Endometrial microvascular endothelial cells (primary cell): ENCODE results near the gene IGF2R. TPM values are rescaled to one million over a fixed set of nuclear protein-coding genes. Genes with fewer than 3 reads are reported as not detected.
"Not testable (repeated sequence)": the region's sequence is repeated elsewhere in the genome, so short reads cannot be mapped to it uniquely, and the experiment has no call there.

Experiments
- in situ Hi-C: cut with HindIII; loops from 2 replicates; pipeline ENCODE4 v1.10.0; 2017; ENCODE audit warnings: low sequenced_read_pairs, low pct_unique_long_range_greater_than_20kb; ENCODE audit errors: inconsistent ontology term
- total RNA-seq: library from RNA; depleted of rRNA; stranded (reverse); fragments of >200 nt; gene quantifications from one replicate; pipeline ENCODE4 v1.2.3, GENCODE V29; 2015; ENCODE audit errors: inconsistent ontology term

Gene IGF2R, protein sequence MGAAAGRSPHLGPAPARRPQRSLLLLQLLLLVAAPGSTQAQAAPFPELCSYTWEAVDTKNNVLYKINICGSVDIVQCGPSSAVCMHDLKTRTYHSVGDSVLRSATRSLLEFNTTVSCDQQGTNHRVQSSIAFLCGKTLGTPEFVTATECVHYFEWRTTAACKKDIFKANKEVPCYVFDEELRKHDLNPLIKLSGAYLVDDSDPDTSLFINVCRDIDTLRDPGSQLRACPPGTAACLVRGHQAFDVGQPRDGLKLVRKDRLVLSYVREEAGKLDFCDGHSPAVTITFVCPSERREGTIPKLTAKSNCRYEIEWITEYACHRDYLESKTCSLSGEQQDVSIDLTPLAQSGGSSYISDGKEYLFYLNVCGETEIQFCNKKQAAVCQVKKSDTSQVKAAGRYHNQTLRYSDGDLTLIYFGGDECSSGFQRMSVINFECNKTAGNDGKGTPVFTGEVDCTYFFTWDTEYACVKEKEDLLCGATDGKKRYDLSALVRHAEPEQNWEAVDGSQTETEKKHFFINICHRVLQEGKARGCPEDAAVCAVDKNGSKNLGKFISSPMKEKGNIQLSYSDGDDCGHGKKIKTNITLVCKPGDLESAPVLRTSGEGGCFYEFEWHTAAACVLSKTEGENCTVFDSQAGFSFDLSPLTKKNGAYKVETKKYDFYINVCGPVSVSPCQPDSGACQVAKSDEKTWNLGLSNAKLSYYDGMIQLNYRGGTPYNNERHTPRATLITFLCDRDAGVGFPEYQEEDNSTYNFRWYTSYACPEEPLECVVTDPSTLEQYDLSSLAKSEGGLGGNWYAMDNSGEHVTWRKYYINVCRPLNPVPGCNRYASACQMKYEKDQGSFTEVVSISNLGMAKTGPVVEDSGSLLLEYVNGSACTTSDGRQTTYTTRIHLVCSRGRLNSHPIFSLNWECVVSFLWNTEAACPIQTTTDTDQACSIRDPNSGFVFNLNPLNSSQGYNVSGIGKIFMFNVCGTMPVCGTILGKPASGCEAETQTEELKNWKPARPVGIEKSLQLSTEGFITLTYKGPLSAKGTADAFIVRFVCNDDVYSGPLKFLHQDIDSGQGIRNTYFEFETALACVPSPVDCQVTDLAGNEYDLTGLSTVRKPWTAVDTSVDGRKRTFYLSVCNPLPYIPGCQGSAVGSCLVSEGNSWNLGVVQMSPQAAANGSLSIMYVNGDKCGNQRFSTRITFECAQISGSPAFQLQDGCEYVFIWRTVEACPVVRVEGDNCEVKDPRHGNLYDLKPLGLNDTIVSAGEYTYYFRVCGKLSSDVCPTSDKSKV (N-terminal part only)
- 23.5 TPM for total RNA-seq

DNA sequence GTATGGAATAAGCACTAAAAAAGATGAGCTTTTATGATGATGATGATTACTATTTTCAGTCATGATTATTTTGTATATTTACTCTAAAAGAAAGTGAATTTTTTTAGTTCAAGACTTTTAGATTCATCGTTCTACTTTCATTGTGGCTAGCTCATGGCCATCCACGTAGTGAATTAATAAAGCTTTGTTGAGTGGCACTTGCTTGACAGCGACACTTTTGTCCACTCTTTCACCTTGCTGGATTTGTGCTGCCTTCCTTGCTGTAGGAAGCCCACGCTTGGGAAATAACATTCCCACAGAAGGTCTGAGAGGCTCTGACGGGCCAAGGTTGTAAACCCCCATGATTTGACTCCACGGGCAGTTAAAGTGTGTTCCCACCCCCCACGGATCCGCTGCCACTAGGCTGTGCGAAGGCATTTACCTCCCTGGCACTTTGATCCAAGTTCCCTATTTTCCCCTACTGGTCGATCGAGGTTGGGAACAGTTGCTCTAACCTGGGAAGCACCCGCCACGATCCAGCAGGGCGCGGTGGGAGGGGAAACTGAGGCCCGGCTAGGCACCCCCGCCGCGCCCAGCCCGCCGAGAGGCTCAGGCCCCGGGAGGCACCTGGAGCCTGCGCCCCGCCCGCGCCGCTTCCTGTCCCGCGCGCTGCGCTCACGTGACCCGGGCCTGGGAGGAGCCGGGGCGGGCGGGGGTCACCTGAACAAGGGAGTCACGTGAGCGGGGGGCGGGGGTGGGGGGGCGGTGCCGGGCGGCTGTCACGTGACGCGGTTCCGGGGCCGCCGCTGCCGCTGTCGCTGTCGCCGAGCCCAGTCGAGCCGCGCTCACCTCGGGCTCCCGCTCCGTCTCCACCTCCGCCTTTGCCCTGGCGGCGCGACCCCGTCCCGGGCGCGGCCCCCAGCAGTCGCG is at the start of gene IGF2R:
Gene IGF2R (plus strand): TSS at position 788 of the 909 bp plus-strand sequence. CDS start 165 bp downstream, outside the sequence.
- in situ Hi-C loops, result no loop called here

DNA sequence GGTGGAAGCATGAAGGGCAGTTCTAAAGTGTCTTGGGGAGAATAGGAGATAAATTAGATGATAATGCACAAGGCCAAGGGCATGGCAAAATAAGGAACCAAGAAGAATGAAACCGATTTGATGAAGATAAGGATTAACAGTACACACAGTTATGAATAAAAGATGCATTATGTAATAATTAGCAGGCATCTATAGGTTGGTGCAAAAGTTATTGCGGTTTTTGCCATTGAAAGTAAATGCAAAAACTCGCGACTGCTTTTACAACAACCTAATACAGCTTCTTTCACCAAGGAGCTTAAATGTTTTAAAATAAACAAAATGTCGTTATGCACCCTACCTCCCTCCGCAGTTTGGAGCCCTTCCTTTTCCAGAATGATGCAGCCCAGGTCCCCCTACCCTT is 49.1 kb upstream of the IGF2R start:
- in situ Hi-C loops, result no loop called here

DNA sequence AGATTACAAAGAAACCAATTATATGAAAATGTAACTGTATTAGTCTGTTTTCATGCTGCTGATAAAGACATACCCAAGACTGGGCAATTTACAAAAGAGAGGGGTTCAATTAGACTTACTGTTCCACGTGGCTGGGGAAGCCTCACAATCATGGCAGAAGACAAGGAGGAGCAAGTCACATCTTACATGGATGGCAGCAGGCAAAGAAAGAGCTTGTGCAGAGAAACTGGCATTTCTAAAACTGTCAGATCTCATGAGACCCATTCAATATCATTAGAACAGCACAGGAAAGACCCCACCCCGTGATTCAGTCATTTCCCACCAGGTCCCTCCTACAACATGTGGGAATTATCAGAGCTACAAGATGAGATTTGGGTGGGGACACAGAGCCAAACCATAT is 44.7 kb upstream of the IGF2R start:
- in situ Hi-C loops, result not testable (repeated sequence)

DNA sequence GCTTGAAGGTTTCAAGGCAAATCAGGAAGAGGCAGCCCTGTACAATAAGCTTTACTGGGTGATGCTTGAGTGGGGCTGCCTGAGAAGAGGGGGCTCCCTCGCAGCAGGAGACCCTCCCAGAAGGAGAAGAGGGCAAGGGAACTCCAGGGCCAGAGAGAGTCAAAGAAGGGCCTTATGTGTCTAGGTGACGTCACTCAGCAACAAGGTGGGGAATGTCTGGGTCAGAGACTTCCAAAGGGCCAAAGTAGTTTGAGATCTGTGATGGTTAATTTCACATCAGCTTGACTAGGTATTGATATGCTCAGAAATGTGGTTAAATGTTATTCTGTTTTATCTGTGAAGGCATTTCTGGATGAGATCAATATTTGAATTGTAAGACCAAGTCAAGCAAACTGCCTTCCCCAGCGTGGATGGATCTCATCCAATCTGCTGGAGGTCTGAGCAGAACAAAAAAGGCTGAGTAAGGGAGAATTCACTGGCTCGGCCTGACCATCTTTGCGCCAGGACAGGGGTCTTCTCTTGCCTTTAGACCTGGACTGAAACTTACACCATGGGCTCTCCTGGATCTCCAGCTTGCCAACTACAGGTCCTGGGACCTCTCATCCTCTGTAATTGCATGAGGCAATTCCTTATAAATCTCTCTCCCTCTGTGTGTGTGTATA is 42.2 kb upstream of the IGF2R start:
- in situ Hi-C loops, result no loop called here

DNA sequence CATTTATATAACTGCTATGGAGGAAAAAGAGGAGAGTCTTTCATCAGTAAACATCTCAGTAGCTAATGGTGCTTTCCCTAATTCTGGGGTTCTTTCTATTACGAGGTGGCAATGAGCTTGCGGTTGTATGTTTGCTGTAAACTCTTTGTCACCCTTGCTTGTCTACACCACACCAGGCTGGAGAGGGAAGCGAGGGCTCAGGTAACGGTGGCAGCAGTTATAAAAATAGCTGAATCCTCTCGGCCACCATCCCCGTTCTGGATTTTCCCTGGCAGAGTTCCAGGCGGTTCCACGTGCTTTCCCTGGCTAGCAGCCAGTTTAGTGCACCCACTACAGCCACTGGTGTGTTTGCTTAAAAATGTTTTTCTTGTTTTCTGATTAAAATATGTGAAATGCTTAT is 39.1 kb upstream of the IGF2R start:
- in situ Hi-C loops, result no loop called here

DNA sequence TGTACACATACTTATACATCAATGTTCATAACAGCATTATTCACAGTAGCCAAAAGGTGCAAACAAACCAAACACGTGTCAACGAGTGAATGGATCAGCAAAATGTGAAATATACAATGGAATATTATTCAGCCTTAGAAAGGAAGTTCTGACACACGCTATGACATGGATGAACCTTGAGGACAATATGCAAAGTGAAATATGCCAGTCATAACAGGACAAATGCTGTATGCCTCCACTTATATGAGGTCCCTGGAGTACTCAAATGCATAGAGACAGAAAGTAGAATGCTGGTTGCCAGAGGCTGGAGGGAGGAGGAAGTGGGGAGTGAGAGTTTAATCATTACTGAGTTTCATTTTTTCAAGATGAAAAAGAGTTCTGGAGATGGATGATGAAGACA is 37.8 kb upstream of the IGF2R start:
- in situ Hi-C loops, result no loop called here

DNA sequence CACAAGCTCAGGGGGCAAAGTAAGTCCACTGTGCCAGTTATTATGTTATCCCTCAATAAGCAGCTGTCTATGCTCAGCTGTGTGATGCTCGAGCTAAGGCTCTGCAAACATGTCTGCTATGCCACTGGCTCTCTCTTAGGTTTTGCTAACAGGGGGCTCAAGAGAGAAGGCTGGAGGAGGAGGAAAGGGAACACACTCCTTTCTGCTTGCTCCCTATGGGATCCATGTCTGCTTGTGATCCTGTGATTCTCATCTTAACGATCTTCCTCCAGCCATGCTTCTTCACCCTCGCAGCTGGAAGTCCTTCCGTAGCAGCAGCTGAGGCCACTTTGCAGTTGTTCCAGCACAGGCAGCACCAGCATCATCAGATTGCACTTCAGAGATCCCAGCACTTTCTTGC is 37.0 kb upstream of the IGF2R start:
- in situ Hi-C loops, result no loop called here

DNA sequence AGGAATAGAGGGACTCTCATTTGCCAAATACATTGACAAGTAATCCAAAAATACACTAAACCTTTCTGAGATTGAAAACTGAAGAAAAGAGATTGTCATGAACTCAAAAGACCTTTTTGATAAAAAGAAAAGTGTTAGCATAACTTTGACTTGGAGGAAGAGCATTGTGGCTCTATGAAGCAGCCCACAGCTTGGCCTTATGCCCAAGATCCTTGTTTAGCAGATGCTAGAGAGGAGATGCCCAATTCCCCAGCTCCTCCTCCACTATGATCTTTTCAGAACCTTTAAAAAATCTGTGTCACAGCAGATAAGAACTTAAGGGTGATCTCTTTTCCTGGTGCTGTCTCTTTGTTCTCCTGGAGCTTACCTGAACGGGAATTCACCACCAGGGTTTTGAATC is 35.8 kb upstream of the IGF2R start:
- in situ Hi-C loops, result no loop called here

DNA sequence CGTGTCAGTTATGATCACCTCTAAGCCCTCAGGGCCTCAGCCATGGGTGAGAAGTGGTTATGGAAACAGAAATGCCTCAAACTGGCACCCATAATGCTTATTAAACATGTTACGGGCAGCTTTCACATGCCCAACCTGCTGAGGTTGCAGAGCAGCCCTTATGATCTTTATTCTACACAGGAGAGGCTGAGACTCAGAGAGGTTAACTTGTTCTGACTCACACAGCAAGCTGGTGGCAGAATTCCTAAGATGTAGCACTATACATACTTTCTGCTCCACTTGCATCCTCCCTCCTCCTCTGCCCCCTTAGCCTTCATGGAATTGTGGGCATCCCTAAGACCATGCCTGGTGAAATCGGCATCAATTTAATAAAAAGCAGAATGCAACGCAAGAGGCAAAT is 34.7 kb upstream of the IGF2R start:
- in situ Hi-C loops, result no loop called here

DNA sequence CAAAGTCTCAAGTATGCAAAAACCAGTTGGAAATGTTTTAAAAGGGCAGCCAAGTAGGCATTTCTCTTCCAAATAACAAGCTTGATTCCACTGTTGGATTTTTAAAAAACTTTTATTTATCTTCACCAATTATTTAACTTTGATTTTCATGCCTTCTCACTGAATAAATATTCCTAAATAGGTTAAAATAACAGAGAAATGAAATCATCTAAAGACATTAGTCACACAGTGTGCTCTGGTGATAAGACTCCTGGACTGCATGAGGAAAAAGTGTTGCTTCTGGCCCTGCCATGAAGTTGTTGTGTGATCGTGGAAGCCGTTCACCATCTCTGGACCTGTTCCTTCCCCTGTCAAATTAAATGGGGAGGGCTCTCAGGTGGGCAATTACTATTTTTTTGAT is 33.8 kb upstream of the IGF2R start:
- in situ Hi-C loops, result no loop called here

DNA sequence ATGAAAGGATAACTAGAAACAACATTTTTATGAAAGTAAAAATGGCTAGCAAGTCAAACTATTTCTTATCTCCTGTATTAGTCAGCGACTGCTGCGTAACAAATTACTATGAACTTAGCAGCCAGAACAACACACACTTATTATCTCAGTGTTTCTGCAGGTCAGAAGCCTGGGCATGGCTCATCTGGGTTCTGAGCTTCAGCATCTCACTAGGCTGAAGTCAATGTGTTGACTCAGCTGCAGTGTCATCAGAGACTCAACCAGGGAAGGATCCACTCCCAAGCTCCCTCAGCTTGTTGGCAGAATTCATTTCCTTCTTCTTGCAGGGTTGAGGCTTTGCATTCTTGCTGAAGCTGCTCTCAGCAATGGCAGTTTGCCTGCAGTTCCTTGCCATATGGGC is 33.2 kb upstream of the IGF2R start:
- in situ Hi-C loops, result no loop called here

DNA sequence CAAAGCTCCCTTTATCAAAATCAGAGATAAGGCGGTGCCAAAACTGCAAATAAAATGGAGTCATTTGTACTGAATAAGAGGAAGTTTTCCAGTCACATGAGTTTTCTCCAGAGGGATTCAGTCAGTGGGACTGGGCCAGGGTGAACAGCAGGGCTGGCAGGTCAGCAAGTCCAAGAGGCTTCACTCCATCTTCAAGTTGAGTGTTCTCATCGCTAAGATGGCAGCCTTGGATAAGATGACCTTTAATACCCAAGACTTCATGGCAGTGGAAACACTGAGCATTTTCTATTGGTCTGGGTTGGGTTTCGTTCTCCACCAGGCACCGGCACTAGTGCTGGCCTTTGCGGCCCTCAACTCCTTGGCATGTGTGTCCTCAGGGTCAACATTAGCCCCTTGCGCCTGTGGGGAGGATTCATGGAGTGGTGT is 29.3 kb upstream of the IGF2R start:
- in situ Hi-C loops, result no loop called here

DNA sequence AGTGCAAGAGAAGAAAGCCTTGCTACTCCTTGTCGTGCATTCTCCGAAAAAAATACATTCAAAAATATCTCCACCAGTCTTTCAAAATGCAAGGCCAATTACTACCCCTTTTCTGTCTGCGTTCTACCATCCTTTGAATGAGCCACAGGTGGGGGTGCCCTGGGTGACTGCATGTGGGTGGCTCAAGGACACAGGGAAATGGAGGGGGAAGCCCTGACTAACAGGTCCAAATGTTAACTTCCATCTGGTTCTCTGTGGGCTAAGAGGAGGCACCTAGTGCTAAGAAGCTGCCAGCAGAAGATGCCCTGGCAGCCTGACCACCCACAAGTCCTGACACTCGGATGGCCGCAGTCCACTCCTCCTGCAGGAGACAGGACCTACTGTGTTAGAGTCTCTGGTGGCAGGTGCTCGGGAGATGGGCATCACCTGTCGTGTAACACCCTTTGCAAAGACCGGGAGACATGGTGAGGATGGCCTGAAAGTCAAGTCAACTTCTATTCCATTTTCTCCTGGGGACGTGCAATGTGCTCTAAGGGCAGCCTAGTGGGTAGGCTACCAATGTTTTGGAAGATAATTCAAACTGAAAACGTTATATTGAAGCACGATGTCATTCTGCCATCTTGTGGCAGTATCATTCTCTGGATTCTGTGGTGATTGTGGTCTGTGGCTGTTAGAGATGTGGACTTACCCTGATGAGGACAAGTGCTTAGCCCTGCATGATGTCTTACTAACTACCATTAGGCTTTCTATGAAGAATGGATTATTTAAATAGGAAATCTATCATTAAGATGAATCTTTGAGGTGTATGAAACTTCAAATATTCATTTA is 27.4 kb upstream of the IGF2R start:
- in situ Hi-C loops, result no loop called here

DNA sequence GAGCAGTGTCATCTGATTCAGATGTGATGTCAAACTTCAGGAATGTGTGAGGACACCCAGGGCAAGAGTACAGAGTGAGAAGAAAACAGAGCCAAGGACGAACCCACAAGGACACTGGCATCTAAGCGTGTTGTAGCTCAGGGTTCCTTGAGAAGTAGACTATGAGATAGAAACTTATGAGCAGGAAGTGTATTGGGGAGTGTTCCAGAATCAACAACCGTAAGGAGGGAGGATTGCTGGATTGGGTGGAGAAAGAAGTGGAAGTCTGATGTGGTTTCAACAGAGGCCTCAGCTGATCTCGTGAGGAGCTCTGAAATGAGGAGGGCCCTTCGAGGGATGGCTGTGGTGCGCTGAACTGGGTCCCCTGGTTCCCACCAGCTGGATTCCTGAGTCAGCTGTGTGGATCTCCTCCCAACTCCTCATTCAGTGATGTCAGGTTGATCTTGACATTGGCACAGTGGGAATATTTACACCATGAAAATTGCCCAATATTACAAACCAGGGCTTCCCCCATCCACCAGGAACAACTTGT is 25.7 kb upstream of the IGF2R start:
- in situ Hi-C loops, result no loop called here

DNA sequence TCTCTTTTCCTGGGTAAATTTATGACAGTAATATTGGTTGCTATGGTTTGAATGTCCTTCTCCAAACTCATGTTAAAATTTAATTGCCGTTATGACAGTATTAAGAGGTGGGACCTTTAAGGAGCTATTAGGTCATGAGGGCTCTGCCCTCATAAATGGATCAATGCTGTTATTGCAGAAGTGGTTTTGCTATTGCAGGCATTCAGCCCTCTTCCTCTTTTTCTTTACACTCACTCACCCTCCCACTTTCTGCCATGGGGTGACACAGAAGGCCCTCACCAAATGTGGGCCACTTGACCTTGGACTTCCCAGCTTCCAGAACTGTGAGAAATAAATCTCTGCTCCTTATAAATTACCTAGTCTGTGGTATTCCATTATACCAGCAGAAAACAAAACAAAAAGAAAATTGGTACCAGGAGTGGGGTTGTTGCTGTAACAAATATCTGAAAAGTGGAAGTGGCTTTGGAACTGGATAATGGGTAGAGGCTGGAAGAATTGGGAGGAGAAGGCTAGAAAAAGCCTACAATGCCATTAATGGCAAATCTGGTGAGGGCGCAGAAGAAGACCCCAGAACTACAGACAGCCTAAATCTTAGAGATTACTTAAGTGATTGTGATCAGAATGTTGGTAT is 24.8 kb upstream of the IGF2R start:
- in situ Hi-C loops, result no loop called here

DNA sequence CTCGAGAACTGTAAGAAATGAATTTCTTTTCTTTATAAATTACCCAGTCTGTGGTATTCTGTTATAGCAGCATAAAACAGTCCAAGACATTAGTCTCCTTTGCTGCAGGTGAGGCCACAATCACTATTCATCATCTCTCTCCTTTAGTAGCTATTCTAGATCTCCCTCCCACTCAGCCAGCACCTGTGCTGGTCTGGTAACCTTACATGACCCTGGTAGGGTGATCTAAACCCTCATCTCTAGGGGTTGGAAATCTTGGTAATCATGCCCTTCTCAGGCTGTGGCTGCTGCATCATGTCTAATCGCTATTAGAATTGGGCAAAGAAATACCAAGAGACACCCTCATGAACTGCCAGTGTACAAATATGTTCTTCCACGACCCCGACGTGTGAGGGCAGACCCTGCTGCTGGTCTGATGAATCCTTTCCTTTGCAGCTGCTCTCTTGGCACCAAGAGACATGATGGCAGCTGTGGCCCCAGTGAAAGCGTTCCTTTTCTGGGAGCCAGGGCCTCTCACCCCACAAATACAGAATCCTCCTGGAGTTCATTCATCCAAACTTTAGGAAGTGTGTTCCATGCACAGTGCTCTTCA is 23.0 kb upstream of the IGF2R start:
- in situ Hi-C loops, result no loop called here
